GM04503 (cell line): Measurements from ENCODE around the gene E2F8.
A peak's percentile ranks its signal among the peaks of the same experiment; 100 is the strongest.
"Not testable (repeated sequence)": the region's sequence is repeated elsewhere in the genome, so short reads cannot be mapped to it uniquely, and the experiment has no call there.

Experiments used
- DNase-seq: peaks from one replicate; pipeline ENCODE4 v3.0.0-alpha.2; 2012; ENCODE audit warnings: low read depth

Gene E2F8, protein sequence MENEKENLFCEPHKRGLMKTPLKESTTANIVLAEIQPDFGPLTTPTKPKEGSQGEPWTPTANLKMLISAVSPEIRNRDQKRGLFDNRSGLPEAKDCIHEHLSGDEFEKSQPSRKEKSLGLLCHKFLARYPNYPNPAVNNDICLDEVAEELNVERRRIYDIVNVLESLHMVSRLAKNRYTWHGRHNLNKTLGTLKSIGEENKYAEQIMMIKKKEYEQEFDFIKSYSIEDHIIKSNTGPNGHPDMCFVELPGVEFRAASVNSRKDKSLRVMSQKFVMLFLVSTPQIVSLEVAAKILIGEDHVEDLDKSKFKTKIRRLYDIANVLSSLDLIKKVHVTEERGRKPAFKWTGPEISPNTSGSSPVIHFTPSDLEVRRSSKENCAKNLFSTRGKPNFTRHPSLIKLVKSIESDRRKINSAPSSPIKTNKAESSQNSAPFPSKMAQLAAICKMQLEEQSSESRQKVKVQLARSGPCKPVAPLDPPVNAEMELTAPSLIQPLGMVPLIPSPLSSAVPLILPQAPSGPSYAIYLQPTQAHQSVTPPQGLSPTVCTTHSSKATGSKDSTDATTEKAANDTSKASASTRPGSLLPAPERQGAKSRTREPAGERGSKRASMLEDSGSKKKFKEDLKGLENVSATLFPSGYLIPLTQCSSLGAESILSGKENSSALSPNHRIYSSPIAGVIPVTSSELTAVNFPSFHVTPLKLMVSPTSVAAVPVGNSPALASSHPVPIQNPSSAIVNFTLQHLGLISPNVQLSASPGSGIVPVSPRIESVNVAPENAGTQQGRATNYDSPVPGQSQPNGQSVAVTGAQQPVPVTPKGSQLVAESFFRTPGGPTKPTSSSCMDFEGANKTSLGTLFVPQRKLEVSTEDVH

GRCh38 chr11:19240420-19241259 lies at the start of gene E2F8:
Gene E2F8, minus strand, starts transcription at chr11:19240945. Its CDS starts 824 bp downstream, at chr11:19240121.
- peak; percentile 42 for DNase-seq

DNA sequence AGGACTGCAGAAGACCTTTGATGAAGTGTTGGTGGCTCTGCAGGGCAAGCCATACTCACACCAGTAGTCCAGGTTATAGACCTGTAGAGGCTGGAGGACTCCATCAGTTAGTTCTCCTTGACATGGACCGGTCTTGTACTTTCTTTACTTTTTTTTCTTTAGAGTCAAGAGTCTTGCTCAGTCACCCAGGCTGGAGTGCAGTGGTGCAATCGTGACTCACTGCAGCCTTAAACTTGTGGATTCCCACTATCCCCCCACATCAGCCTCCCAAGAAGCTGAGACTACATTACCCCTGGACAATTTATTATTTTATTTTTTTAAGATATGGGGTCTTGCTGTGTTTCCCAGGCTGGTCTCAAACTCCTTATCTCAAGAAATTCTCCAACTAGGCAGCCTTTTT lies 49.6 kb upstream of the E2F8 start:
- DNase-seq: no peak

DNA sequence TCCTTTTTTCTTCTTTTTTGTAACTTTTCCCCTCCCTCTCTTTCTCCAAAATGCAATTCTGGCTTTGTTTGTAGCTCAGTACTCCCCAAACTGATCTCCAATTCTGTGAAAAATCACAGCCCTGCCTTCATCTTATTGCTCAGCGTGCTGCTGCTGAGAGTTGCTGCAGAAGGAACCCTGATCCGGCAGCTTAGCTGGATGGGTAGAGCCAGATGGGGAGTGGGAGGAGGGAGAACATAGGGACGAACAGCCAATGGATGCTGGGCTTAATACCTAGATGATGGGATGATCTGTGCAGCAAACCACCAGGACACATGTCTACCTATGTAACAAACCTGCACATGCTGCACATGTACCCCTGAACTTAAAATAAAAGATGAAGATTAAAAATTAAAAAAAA lies 47.5 kb upstream of the E2F8 start:
- no peak for DNase-seq

DNA sequence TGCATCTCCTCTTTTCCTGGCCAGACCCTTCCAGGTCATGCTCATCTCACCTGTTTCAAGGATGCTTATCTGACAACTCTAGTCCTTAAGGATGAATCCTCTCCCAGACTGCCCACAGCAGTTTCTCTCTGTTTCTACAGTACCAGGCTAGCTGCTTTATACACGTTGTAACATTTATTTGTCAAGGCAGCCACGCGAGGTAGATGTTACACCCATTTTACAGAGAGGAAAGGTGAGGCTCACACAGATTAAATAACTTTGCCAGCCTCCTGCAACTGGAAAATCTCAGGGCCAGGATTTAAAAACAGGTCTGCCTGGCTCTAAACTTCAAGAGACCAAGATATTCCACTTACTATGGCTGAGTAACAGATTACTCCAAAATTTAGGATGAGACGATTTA lies 45.7 kb upstream of the E2F8 start:
- no peak for DNase-seq

GRCh38 chr11:19284881-19285280 lies 44.1 kb upstream of the E2F8 start:
- no peak for DNase-seq

GRCh38 chr11:19283991-19284390 lies 43.2 kb upstream of the E2F8 start:
- no peak for DNase-seq

GRCh38 chr11:19281555-19281954 lies 40.8 kb upstream of the E2F8 start:
- DNase-seq: no peak

DNA sequence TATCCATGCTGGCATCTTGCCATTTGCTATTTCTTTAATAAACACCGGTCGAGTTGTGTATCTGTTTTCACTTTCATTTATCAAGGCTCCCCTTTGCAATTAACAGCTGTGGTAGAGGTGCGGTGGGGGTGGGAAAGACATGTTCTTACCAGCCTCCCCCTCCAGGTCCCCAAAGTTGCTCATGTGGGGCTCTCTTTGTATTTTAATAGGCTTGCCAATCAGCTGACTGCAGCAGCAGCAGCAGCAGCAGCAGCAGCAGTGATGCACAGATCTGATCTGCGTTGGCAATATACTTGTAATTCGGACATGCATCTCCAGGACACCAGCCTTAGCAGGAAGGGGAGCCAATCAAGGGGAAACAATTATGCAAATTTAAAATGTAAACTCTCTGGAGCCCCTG lies 40.3 kb upstream of the E2F8 start:
- no peak for DNase-seq

DNA sequence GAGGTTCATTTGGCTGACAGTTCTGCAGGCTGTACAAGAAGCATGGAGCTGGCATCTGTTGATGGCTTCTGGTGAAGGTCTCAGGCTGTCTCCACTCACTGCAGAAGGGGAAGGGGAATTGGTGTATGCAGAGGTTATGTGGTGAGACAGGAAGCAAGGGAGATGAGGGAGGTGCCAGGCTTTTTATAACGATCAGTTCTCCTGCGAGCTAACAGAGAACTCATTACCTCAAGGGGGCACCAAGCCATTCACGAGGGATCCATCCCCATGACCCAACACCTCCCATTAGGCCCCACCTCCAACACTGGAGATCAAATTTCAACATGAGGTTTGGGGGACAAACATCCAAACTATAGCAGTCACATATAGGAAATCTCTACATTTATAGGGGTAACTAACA lies 38.7 kb upstream of the E2F8 start:
- no peak for DNase-seq

- no peak for DNase-seq
Measured at GRCh38 chr11:19276859-19277808, 36.4 kb upstream of the E2F8 start.

DNA sequence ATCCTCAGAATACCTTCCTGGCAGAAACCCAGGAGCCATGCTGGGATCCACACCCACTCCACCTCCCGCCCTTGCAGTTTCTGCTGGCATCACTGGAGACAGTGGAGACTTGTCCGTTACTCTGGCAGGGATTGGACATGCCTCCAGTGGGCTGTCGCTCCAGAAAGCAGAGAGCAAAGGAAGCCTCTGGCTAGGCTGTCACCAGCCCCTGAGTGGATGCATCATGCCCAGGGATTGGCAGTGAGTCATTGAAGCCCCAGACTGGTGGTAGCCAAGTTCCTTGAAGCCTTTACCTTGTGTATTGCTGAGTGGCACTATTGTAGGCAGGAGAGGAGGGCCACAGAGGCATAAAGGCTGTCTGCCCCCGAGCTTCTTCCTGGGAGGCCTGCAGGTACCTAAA lies 34.8 kb upstream of the E2F8 start:
- DNase-seq: no peak

GRCh38 chr11:19273219-19273618 lies 32.5 kb upstream of the E2F8 start:
- peak; percentile 57 for DNase-seq

DNA sequence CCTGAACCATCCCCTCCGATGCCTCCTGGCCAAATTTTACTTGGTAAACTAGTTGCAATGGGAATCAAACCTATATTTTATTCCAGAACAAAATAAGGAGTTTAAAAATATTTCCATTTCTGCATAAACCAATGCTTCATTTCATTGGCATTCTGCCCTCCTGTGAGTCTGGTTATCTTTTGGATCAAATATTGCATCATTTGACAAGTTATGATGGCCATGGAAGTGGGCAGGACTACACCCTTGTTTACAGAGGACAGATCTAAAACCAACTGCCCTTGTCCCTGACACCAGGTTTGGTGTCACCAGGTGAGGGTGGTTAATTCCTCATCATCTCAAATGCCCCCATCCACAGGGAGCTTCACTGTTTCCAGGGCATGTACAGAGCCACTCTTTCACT lies 28.2 kb upstream of the E2F8 start:
- no peak for DNase-seq

- DNase-seq: no peak
Measured at GRCh38 chr11:19267567-19267966, 26.8 kb upstream of the E2F8 start.

DNA sequence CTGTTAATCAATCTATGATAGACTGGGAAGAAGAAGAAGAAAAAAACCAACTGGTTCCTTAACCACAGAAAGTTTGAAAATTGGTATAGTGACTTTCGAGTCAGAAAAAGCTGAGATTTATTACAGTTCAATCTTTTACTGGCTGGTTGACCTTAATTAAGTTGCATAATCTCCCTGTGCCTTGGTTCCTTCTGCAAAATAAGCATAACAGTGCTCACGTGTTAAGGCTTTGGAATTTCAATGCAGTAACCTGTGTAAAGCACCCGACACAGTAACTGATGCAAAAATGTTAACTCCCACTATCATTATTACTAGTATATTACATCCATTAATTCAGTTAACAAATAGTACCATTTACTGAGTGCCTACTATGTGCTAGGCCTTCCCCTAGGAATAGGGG lies 22.6 kb upstream of the E2F8 start:
- DNase-seq: no peak

GRCh38 chr11:19259487-19260345 lies 19.0 kb upstream of the E2F8 start:
- no peak for DNase-seq

DNA sequence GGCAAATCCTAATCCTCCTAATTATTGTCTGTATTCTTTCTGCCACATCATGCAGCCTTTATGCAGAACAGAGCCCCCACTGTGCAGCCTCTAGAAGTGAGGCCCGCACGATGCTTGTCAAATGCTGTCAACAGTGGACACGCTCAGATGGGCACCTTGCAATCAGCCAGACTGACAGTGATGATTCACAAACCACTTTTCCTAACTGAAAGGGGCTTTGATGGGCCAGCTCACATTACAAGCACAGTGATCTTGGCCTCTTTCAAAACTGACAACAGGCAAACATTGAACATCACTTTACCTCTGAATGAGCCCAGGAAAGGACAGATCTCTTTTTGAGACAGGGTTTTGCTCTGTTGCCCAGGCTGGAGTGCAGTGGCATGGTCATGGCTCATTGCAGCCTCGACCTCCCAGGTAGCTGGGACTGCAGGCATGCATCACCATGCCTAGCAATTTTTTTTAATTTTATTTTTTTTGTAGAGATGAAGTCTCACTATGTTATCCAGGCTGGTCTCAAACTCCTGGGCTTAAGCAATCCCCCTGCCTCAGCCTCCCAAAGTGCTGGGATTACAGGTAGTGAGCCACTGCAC lies 18.0 kb upstream of the E2F8 start:
- no peak for DNase-seq

DNA sequence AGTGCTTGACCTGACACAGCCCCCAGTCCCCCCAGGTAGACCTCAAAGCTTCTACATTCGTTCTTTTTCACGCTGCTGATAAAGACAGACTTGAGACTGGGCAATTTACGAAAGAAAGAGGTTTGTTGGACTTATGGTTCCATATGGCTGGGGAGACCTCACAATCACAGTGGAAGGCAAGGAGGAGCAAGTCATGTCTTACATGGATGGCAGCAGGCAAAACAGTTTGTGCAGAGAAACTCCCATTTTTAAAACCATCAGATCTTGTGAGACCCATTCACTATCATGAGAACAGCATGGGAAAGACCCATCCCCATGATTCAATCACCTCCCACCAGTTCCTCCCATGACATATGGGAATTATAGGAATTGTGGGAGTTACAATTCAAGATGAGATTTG lies 13.7 kb upstream of the E2F8 start:
- not testable (repeated sequence) for DNase-seq

GRCh38 chr11:19253817-19254216 lies 13.1 kb upstream of the E2F8 start:
- DNase-seq: no peak
